DMS79 treated with DMSO at 0.1 percent for 48 hours (cell line): ENCODE data around the gene ARGLU1.
A peak's percentile ranks its signal among the peaks of the same experiment; 100 is the strongest.

Source experiments
- DNase-seq: peaks from one replicate; lab custom pipeline; 2025; lab: John Stamatoyannopoulos, UW

ARGLU1 gene

GRCh38 chr13:106548064-106548696, 19.8 kb downstream of the ARGLU1 start:
- no peak for DNase-seq

- DNase-seq, result no peak
Measured at GRCh38 chr13:106541826-106542225, 26.1 kb downstream of the ARGLU1 start.

- DNase-seq, result no peak
Measured at GRCh38 chr13:106540613-106541012, 27.3 kb downstream of the ARGLU1 start.

DNA sequence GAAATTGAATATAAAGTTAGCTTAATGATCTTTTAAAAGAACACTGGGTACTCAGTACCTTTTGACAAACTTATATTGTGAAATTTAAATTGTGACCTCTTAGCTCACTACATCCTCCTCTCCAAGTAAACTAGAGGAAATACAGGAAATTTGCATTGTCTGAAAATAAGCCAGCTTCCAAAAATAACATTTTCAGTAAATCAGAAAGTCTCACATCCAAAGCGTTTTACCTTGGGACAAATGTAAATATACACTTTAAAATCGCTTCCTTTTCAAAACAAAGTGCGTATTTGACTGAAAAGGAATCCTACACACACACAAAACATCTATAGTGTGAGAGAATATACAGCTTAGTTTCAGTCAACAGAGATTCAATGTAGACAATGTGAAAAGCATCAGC, 30.4 kb downstream of the ARGLU1 start:
- no peak for DNase-seq

GRCh38 chr13:106536244-106537034, 31.5 kb downstream of the ARGLU1 start:
- peak; percentile 89 for DNase-seq

GRCh38 chr13:106535552-106536243, 32.2 kb downstream of the ARGLU1 start, which contains the start of gene EFNB2:
TSS of gene EFNB2 (minus strand) at chr13:106535662. CDS start at chr13:106534964, 698 bp downstream.
- peak; percentile 87 for DNase-seq

DNA sequence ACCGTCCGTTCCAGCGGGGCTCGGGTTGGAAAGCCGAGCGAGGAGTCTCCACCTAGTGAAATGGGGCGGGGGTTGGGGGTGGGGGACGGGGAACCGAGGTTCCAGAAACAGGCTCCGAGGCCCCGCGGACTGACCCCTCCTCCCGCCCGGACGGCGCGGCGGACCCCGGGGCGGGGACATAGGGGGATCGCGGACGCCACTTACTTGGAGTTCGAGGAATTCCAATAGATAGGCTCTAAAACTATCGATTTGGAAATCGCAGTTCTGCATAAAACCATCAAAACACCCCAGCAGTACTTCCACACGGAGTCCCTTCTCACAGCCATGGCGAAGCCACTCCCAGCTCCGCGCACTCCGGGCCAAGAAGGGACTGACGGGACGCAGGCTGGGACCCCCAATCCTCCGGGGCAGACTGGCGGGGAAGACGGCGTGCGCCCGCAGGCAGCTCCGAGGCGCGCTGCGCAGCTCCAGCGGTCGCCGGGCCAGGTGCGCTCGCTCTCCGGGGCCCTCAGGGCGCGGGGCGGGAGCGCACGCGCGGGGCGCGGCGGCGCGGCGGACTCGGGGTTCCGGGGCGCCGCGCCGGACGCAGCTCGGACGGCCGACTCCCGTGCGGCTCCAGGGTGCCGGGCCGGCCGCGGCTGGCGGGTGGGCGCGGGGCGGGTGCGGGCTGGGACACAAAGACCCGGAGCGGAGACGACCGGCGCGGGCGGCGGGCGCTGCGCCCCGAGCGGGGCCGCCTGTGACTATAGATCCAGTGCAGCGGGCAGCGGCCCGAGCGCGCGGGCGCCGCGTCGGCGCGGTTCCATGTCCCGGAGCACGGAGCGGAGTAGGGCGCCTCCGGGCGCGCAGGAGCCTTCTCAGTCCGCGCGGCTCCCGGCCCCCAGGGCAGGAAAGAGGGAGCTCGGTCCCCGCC, 33.0 kb downstream of the ARGLU1 start:
- DNase-seq, result no peak

DNA sequence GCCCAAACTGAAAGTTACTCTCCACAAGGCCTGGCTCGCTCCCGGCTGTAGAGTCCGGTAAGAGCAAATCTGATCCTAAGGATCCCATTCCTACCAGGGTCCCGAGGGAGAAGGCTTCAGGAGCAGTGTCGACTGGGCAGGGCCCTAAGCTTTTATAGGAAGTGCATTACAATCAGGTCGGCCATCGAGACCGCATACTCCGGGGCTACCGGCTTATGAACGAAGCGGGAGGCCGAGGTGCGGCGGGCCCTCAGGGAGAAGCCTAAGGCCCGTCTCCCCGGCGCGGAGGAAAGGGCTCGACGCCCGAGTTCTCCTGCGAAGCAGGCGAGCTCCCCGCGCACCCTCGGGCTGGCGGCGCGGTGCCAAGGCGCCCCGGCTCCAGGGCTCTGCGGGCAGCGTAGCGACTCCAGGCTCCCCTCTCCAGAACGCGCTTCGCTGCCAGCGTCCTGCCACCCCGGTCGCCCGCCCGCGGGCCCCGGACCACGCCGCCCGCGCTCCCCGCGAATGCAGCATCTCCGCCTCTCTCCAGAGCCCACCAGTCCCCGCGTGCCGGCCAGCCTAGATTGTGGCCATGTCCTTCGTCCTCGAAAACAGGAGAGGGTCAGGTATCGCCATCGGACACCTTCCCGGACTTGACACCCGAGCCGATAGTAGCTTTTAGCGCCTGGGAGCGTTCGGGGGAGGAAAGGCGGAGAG, 33.8 kb downstream of the ARGLU1 start:
- peak; percentile 62 for DNase-seq

DNA sequence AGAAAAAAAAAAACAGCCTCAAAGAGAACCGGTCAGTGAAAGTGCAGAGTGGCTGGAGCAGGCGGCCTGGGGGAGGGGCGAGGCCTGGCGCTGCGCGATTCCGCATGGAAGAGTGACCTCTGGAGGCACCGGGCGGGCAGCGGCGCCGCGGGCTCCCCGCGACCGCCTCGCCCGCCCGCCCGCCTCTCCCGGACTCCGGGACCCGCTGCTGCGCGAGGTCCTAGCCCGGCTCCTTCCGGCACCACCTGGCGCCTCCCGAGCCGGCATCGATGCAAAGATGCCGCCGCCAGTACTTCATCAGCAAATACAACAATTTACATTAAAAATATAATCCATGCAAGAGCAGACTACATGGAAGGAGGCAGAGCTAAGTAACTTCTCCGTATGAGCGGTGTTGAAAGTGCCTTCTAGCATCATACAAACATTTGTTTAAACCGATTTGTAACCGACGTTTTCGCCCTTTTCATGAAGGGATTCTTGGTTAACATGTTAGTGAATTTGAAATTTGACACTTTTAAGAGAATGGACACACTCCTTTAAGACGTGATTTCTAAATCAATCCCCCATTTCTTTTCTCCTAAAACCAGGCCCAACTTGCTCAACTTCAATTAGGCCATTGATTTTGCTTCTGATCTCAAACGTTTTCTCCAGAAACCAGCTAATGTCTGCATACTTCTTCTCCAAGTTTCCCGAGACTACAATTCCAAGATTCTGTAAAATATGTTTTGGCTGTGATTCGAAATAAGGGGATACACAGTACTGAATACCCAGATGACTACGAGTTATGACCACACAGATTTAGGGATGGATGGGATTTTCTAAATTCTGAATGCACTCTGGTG, 34.6 kb downstream of the ARGLU1 start:
- peak; percentile 81 for DNase-seq

DNA sequence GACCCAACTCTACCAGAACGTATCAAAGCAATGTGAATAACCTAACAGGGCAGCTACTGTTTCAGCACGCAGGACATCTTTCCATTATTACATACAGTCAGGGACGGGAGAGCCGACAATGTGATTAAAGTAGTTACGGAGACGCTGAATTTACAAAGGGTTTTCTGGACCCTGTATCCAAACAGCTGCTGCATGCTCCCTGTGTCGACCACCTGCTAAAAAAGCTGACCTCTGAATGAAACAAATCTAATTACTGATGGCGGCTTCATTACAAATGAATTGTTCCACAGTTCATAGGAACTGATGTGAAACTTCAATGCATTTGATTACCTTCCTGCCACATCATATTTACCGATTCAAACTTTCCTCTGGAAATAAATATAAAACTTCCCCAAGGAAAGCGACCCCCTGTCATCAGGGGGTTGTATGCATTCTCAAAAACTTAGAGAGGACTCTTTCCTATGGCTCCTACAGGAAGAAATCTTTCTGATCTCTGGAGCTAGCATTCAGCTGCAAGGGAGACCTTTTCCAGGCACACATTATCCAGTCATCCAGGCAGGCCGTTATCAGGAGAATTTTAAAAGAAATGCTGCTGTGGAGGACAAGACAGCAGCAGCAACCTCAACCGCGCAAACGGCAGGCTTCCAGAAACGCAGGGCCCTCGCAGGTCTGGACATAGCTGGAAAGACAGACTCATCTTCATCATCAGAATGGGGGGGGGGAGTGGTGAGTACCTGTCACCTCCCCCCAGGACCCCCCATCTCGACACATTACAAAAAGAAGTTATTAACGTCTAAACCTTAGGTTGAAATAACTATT, 35.6 kb downstream of the ARGLU1 start:
- no peak for DNase-seq

GRCh38 chr13:106530980-106531481, 36.9 kb downstream of the ARGLU1 start:
- DNase-seq, result no peak

DNA sequence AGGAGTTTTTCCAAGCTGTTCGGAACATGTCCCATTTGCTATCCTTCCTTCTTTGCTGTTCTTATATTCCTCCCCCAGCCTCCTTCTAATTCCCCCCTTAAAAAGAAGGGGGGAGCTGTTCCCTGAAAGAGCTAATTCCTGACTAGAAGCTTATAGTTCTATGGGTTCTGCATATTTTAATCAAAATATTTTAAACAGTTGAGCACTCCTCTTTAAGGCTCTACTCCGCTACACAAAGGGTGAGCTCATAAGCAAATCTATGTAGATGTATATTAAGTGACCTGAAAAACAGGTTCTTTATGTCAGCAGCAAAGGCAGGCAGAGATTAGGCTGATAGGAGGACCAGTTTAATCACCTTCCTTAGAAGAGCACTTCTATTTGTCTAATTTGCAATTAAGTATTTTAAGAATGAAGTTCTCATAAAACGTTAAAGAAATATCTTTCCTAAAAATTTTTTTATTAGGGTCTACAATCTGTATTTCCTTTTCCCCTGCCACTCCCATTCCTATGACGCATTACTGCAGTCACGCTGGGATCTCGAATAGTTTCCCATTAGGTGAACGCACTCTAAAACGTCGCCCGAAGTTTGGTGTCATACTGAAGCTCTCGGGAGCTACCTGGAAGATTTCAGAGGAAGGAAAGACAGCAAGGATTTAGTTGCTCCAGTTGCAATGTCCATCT, 37.6 kb downstream of the ARGLU1 start:
- no peak for DNase-seq

GRCh38 chr13:106529415-106530170, 38.3 kb downstream of the ARGLU1 start:
- no peak for DNase-seq

- no peak for DNase-seq
Measured at GRCh38 chr13:106528718-106529414, 39.1 kb downstream of the ARGLU1 start.

DNA sequence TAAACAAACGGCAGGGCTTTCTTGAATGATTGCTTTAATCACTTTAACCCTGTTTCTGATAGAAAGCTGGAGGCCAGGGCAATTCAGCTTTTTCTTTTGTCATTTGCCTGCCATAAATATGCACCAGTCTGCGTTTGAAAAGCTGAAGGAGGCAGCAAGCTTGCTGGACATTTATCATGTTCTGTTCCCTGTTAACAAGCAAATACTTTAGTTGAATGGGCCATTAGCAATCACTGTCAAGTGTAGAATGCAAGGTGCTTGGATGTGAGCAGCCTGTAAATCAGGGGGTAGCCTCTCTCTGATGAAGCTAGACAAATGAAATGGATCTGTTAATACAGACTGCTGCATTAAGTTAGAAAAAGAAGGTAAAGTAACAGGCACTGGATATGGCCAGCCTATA, 40.1 kb downstream of the ARGLU1 start:
- DNase-seq, result no peak

GRCh38 chr13:106527445-106527801, 40.5 kb downstream of the ARGLU1 start:
- no peak for DNase-seq

GRCh38 chr13:106526738-106527444, 41.0 kb downstream of the ARGLU1 start:
- no peak for DNase-seq
